GM19035 (cell line): Measurements from ENCODE around the gene SERTAD3.
A peak's percentile ranks its signal among the peaks of the same experiment; 100 is the strongest.
"Not testable (repeated sequence)": the region's sequence is repeated elsewhere in the genome, so short reads cannot be mapped to it uniquely, and the experiment has no call there.

Experiments used
- ATAC-seq: cut with Tn5 transposase; IDR thresholded peaks from one replicate; pipeline ENCODE4 v1.9.1; 2021; ENCODE audit not compliant: unreplicated experiment

SERTAD3 gene

GRCh38 chr19:40458597-40458974 is 14.5 kb upstream of the SERTAD3 start:
- ATAC-seq = no peak

DNA sequence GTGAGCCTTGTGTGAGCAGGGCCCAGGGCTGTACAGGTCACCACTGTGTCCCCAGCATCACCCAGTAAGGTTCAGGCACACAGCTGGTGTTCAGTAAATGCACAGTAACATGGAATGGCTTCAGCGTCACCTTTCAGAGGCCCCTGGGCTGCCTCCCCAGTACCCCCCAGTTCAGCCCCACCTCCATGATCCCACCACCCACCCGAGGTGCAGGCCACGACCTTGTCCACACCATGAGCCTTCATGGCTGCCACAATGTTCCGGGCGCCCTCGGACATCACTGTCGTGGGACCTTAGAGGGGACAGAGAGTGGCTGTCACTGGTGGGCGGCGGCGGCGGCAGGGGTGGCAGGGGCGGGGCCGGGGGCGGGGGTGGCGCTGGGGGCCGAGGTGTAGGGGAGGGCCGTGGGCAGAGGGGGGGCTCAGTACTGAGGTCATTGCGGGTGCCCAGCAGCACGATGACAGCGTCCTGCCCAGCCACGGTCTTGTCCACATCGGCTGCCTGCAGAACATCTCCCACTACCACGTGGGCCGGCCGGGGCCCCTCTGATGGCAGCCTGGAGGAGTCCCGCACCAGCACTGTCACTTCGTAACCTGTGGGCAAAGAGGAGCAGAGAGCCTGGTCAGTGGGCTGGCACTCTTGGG is 13.9 kb upstream of the SERTAD3 start:
- ATAC-seq = no peak

GRCh38 chr19:40457048-40457447 is 12.9 kb upstream of the SERTAD3 start:
- no peak for ATAC-seq

- ATAC-seq = not testable (repeated sequence)
These were observed 9.8 kb upstream of the SERTAD3 start for GRCh38 chr19:40453943-40454342.

- no peak for ATAC-seq
These were observed 9.1 kb upstream of the SERTAD3 start for GRCh38 chr19:40453151-40453735.

- ATAC-seq = no peak
These were observed 7.9 kb upstream of the SERTAD3 start for GRCh38 chr19:40452016-40452415.

DNA sequence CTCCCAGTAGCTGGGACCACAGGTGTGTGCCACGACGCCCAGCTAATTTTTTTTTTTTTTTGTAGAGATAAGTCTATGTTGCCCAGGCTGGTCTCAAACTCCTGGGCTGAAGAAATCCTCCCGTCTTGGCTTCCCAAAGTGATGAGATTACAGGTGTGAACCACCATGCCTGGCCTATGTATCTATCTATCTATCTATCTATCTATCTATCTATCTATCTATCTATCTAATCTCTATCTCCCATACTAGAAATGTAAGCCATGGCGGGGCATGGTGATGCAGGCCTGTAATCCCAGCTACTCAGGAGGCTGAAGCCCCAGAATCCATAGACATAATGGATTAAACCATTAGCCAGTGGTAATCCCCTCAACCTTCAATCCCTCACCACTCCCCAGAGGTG is 6.5 kb upstream of the SERTAD3 start:
- no peak for ATAC-seq

- ATAC-seq = no peak
These were observed 5.4 kb upstream of the SERTAD3 start for GRCh38 chr19:40449506-40449905.

DNA sequence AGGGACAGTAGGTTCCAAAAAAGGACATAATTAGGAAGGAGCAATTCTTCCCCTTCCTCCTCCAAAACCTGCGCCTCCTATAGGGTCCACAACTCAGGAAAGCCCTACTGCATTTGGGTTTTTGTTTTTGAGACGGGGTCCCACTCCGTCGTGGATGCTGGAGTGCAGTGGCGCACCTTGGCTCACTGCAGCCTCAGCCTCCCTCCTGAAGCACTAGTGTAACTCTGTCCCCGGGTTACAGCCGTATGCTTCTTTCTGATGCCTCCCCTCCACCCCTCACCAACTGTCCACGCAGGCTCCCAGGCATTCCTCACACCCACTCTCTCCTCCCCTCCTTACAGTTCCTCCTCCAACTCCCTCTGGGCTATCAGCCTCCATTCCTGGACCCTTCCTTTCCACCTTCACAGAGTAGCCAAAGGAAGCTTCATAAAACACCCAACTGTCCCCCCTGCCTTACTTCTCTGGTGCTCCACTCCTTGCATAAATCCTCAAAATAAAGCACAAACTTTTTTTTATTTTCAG is 2.2 kb upstream of the SERTAD3 start:
- no peak for ATAC-seq

DNA sequence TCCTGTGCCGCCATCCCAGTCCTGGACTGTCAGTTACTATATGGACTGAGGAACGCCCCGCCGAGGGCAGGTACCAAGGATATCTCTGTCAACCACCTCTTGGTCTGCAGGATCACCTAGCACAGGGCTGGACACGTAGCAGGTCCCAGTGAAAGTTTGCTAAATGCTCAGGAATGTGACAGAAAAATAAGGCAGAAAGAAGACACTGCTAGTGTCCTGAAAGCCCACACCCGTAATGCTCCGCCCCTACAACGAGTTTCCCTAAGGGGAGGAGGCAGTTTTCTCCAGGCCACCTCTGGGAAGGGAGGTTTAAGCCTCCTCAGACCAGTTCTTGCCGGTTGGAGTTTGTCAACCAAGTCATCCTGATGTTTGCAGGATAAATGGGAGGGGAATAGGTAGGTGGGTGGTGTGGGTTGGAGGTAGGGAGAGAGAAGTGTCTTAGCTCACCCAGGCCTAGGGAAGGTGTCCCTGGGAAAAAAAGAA is 1.7 kb upstream of the SERTAD3 start:
- ATAC-seq = no peak

DNA sequence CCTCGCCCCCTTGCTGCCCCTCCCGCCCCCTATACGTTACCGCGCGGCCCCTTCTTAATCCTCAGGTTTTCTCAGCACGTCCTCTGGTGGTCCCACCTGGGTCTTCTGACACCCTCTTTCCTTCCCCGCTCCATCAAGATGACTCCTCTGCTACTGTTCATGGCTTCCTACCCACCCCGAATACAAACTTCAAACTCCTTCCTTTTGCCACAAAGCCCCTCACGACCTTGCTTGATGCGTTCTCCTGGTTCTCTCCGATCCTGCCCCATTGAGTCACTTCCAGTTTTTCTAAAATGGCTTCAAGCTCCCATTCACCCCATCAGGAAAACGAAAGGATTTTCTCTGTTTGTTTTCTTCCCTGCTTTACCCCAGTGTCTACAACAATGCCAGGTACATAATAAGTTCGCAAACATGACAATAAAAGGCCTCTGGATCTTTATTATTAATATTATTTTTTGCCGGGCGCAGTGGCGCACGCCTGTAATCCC is 734 bp upstream of the SERTAD3 start:
- no peak for ATAC-seq

- ATAC-seq = peak; percentile 70
These were observed 770 bp downstream of the SERTAD3 start for GRCh38 chr19:40443131-40443999.

DNA sequence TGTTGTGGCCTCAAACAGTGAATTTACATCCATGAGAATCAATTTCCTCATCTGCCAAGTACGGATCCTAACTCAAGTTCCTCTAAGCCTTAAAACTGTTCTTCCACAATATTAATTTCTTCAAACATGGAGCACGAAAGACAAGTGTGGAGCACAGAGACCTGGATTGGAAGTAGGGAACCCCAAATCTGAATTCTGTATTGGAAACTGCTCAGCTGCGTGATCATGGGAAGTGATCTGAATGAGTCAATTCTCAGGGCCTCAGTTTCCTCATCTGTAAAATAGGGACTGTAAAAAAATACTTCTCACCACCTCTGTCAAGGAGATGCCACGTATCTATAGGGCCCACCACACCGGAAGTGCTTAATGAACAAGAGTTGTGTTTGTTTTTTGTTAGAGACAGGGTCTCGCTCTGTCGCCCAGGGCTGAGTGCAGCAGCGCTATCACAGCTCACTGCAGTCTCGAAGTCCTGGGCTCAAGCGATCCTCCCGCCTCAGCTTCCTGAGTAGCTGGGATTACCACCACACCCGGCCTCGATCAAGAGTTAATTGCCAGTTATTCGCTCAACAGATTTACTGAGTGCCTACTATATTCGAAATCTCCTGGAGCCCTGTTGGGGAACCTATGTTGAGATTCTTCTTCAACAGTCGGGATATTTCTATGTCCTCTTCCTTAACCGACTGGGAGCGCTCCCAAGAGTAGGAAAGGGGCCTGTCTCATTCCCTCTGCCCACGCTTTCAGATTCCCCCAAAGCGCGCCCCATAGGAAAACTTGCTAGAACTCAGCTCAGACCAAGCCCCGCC is 1.6 kb downstream of the SERTAD3 start:
- no peak for ATAC-seq

DNA sequence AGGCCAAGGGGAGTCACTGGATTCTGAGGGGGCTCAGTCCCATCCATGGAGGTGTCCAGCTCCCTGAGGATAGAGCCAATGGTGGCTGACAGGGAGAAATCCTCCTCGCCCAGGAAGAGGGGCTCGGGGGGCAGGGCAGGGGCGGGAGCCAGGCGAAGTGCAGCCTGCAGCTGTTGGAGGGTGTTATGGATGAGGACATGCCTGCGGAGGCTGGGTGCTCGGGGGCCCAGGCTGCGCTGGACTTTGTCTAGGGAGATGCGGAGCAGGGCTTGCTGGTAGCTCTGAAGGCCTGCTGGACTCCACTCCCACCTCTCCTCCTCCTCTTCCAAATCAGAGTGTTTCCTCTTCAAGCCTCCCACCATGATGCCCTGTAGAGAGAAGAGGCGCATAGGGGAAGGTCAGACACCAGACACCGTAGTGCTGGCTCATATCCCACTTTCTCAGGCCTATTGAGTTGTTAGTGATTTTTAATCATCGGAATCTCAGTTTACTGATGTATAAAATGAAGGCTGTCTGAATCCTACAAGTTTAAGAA is 2.3 kb downstream of the SERTAD3 start:
- ATAC-seq = no peak

DNA sequence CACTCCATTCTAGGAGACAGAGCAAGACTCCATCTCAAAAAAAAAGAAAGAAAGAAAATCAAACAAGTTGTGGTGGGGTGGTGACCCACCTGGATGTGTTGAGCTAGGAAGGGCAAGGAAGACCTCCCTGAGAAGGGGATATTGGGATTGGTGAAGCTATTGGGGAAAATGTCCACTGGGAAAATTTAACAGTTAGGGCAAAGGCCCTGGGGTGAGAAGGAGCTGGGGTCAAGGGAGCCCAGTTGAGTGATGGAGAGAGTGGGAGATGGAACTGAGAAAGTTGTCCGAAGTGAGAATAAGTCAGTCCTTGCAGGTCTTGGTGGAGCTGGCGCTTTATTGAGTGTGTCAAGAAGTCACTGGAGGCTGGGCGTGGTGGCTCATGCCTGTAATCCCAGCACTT is 5.9 kb downstream of the SERTAD3 start:
- no peak for ATAC-seq

DNA sequence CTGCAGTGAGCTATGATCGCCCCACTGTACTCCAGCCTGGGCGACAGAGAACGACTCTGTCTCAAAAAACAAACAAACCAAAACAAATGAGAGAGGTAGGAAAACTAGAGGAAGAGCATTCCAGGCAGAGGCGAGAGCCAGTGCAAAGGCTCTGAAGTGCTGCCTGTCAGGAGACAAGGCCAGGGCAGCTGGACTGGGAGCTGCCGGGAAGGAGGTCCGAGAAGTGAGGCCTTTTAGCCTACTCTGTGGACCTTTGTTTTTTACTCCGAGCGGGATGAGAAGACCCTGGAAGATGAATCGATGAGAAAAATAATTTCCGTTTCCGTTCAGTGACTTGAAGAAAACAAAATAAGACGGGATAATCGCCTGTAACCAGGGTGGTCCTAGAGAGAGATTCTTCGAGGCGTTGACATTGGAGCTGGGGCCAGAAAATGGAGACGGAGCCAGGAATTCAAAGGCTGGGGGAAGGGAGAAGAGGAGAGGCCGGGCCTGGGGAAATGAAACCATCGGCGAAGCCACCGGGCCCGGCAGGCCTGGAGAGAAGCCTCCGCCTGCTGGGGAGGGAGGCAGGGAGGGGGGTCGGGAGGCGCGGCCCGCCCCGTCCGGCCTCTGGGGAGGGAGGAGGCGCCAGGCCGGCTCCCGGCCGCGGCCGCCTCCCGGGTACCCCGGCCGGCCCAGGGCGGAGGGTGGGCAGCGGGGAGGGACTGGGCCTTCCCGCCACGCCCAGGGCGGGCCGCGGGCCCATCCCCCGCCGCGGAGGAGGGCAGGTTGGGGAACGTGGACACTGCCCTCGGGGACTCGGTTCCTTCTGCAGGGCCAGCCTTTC is 10.5 kb downstream of the SERTAD3 start:
- peak; percentile 50 for ATAC-seq

DNA sequence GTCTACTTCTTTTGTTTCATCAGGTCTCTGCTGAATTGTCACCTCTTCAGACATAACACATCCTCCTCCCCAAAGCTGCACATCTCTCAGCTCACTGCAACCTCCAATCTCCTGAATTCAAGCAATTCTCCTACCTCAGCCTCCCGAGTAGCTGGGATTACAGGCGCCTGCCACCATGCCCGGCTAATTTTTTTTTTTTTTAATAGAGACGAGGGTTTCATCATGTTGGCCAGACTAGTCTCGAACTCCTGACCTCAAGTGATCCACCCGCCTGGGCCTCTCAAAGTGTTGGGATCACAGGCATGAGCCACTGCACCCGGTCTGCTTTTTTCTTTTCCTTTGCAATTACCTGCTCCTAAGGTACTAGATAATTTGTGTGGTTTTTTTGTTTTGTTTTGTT is 11.4 kb downstream of the SERTAD3 start:
- not testable (repeated sequence) for ATAC-seq

GRCh38 chr19:40431698-40432097 is 12.4 kb downstream of the SERTAD3 start:
- no peak for ATAC-seq

DNA sequence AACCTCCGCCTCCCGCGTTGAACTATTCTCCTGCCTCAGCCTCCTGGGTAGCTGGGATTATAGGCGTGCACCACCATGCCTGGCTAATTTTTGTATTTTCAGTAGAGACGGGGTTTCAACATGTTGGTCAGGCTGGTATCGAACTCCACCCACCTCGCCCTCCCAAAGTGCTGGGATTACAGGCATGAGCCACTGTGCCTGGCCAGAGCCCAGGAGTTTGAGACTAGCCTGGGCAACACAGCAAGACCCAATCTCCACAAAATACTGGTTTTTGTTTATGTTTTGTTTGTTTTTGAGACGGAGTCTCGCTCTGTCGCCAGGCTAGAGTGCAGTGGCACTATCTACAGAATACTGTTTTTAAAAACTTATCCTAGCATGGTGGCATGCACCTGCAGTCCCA is 13.9 kb downstream of the SERTAD3 start:
- not testable (repeated sequence) for ATAC-seq

DNA sequence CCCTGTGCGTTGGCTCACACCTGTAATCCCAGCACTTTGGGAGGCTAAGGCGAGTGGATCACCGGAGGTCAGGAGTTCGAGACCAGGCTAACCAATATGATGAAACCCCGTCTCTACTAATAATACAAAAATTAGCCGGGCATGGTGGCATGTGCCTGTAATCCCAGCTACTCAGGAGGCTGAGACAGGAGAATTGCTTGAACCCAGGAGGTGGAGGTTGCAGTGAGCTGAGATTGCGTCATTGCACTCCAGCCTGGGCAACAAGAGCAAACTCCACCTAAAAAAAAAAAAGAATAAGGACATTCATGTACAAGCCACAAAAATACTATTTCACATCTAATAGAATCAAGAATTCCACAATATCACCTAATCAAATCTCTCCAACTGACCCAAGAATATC is 15.9 kb downstream of the SERTAD3 start:
- ATAC-seq = not testable (repeated sequence)
